ENCODE results near the gene ITGB2. TPM values are rescaled to one million over a fixed set of nuclear protein-coding genes. Genes with fewer than 3 reads are reported as not detected.

The ITGB2 gene
- total RNA-seq, 1 experiment from 2014 or later: 24.8 TPM

- peak; percentile 70 for TF ChIP-seq CTCF (IDR thresholded peaks at IDR 0.05; ENCODE audit: unreplicated experiment)
- Mint-ChIP-seq H3K4me1 (ENCODE audit: insufficient read depth, unreplicated experiment) (peaks cover 29% of the 10 kb centered on the region), H3K4me3 (ENCODE audit: unreplicated experiment) (peak overlapping the region; percentile 66), H3K27ac (ENCODE audit: low read depth, unreplicated experiment) (peak overlapping the region; percentile 19), H3K9me3 (ENCODE audit: unreplicated experiment) (no peaks in the 10 kb centered on the region), H3K27me3 (ENCODE audit: insufficient read depth, unreplicated experiment) (no peaks in the 10 kb centered on the region), H3K36me3 (ENCODE audit: insufficient read depth, unreplicated experiment) (peaks cover 7% of the 10 kb centered on the region)
- CTCF ChIA-PET: interaction anchor here (0.5 to 4.7 kb wide), 7 partner anchors 15 to 358 kb away, joined by 3 to 32 read pairs (median 3); partner anchors contain the start of gene UBE2G2
- DNase-seq (ENCODE audit: unreplicated experiment): no peak
- no TSS peak for BruUV-seq (replicated peaks)
- POLR2A ChIA-PET: interaction anchor here (0.7 to 1.0 kb wide), 3 partner anchors 53 to 131 kb away, joined by 3 read pairs; partner anchors contain the start of genes PTTG1IP and UBE2G2
- intact Hi-C loops (cut with micrococcal nuclease): loop anchor here (1.0 kb wide), 1 partner anchor 40 kb away; no protein-coding TSS in a partner anchor
Observed at GRCh38 chr21:44932408-44933181, 11.9 kb upstream of the ITGB2 start.

GRCh38 chr21:44931501-44932407 lies 11.1 kb upstream of the ITGB2 start:
- Mint-ChIP-seq H3K4me1 (ENCODE audit: insufficient read depth, unreplicated experiment) (peaks cover 37% of the 10 kb centered on the region), H3K4me3 (ENCODE audit: unreplicated experiment) (peak overlapping the region; percentile 66), H3K27ac (ENCODE audit: low read depth, unreplicated experiment) (peak overlapping the region; percentile 19), H3K36me3 (ENCODE audit: insufficient read depth, unreplicated experiment) (peaks cover 7% of the 10 kb centered on the region), H3K9me3 (ENCODE audit: unreplicated experiment) (no peaks in the 10 kb centered on the region), H3K27me3 (ENCODE audit: insufficient read depth, unreplicated experiment) (no peaks in the 10 kb centered on the region)
- CTCF ChIA-PET: interaction anchor here (0.5 to 4.7 kb wide), 9 partner anchors 16 to 359 kb away, joined by 3 to 32 read pairs (median 3); partner anchors contain the start of gene UBE2G2
- no peak for TF ChIP-seq CTCF (IDR thresholded peaks at IDR 0.05; ENCODE audit: unreplicated experiment)
- BruUV-seq (replicated peaks): no TSS peak
- intact Hi-C loops (cut with micrococcal nuclease): loop anchor here (1.0 kb wide), 1 partner anchor 39 kb away; no protein-coding TSS in a partner anchor
- POLR2A ChIA-PET: interaction anchor here (0.6 to 1.2 kb wide), 6 partner anchors 8 to 188 kb away, joined by 3 to 4 read pairs (median 3); partner anchors contain the start of genes PTTG1IP, SLX9 and UBE2G2
- no peak for DNase-seq (ENCODE audit: unreplicated experiment)

- ChIA-PET POLR2A (interaction anchor here (0.6 to 1.2 kb wide), 3 partner anchors 9 to 187 kb away, joined by 3 to 4 read pairs (median 3); partner anchors contain the start of gene SLX9), CTCF (interaction anchor here (0.9 to 4.7 kb wide), 2 partner anchors 131 to 138 kb away, joined by 4 to 32 read pairs; partner anchors contain the start of gene UBE2G2)
- intact Hi-C loops (cut with micrococcal nuclease): no loop called here
- Mint-ChIP-seq H3K27me3 (ENCODE audit: insufficient read depth, unreplicated experiment) (no peaks in the 10 kb centered on the region), H3K9me3 (ENCODE audit: unreplicated experiment) (no peaks in the 10 kb centered on the region), H3K4me3 (ENCODE audit: unreplicated experiment) (peak overlapping the region; percentile 66), H3K4me1 (ENCODE audit: insufficient read depth, unreplicated experiment) (peaks cover 44% of the 10 kb centered on the region), H3K36me3 (ENCODE audit: insufficient read depth, unreplicated experiment) (peaks cover 7% of the 10 kb centered on the region), H3K27ac (ENCODE audit: low read depth, unreplicated experiment) (no peak overlapping the region)
- BruUV-seq (replicated peaks): no TSS peak
- DNase-seq (ENCODE audit: unreplicated experiment): peak; percentile 75
- TF ChIP-seq CTCF (IDR thresholded peaks at IDR 0.05; ENCODE audit: unreplicated experiment): no peak
Observed at GRCh38 chr21:44931137-44931500, 10.4 kb upstream of the ITGB2 start.

Data from MCF 10A (cell line).